VCaP (cell line): ENCODE data around the gene NRGN.
"Not testable (repeated sequence)": the region's sequence is repeated elsewhere in the genome, so short reads cannot be mapped to it uniquely, and the experiment has no call there.

ENCODE experiments used
- H3K27ac ChIP-seq: fragments of 450-650 bp; 2 replicates; pipeline ENCODE4 v1.5.1; 2017
- TF ChIP-seq, protein P1 (sequence below): fragments of 450-650 bp; conservative IDR thresholded peaks from 2 replicates; pipeline ENCODE4 v1.5.1; 2017; ENCODE audit warnings: mild to moderate bottlenecking, moderate library complexity

Gene NRGN

GRCh38 chr11:124763156-124763947, 23.6 kb downstream of the NRGN start:
- H3K27ac ChIP-seq = peak overlapping the region; percentile 81
- TF ChIP-seq, protein P1, sequence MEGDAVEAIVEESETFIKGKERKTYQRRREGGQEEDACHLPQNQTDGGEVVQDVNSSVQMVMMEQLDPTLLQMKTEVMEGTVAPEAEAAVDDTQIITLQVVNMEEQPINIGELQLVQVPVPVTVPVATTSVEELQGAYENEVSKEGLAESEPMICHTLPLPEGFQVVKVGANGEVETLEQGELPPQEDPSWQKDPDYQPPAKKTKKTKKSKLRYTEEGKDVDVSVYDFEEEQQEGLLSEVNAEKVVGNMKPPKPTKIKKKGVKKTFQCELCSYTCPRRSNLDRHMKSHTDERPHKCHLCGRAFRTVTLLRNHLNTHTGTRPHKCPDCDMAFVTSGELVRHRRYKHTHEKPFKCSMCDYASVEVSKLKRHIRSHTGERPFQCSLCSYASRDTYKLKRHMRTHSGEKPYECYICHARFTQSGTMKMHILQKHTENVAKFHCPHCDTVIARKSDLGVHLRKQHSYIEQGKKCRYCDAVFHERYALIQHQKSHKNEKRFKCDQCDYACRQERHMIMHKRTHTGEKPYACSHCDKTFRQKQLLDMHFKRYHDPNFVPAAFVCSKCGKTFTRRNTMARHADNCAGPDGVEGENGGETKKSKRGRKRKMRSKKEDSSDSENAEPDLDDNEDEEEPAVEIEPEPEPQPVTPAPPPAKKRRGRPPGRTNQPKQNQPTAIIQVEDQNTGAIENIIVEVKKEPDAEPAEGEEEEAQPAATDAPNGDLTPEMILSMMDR = peak; percentile 94

- TF ChIP-seq, protein P1 = no peak
- no peak overlapping the region for H3K27ac ChIP-seq
These were observed 26.4 kb downstream of the NRGN start for GRCh38 chr11:124766156-124766555.

GRCh38 chr11:124768914-124769313, 29.2 kb downstream of the NRGN start:
- no peak overlapping the region for H3K27ac ChIP-seq
- TF ChIP-seq, protein P1 = no peak

DNA sequence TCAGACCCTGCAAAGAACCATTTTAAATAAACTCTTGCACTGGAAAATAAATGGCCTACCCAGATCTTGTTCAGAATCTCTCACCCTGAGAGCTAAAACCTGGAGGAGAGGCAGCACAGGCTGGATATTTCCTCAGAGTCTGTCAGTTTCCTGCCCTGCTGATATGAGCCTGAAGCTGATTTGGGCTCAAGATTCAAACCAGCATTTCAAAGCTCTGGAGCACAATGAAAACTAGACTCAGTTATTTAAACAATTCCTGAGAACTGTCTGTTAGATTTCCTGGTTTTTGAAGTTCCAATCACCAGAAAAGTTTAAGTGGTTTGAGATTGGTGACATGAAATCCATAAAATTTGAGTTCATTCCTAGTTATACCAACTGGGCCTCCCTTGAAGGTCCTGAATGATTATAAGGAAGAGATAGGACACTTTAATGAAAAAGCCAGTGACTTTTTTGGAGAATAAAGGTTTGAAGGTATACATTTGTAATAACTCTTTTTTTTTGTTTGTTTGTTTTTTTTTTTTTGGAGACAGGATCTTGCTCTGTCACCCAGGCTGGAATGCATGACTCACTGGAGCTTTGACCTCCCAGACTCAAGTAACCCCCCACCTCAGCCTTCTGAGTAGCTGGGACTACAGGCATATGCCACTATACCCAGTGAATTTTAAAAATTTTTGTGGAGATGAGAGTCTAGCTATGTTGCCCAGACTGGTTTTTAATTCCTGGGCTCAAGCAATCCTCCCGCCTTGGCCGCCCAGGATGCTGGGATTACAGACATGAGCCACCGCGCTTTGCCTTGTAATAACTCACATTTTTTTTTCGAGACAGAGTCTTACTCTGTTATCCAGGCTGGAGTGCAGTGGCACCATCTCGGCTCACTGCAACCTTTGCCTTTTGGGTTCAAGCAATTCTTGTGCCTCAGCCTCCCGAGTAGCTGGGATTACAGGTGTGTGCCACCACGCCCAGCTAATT, 30.3 kb downstream of the NRGN start:
- no peak overlapping the region for H3K27ac ChIP-seq
- TF ChIP-seq, protein P1 = no peak

DNA sequence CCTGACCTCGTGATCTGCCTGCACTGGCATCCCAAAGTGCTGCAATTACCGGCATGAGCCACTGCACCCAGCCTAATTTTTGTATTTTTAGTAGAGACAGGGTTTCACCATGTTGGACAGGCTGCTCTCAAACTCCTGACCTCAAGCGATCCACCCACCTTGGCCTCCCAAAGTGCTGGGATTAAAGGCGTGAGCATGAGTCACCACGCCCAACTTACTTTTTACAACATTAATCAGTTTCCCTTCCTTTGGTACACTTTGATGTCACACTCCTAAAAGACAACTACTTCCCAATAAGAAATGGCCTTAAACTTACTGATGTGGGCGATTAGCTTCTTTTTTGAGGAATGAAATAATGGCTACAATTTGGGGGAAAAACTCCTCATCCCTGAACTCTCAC, 31.2 kb downstream of the NRGN start:
- not testable (repeated sequence) for H3K27ac ChIP-seq

DNA sequence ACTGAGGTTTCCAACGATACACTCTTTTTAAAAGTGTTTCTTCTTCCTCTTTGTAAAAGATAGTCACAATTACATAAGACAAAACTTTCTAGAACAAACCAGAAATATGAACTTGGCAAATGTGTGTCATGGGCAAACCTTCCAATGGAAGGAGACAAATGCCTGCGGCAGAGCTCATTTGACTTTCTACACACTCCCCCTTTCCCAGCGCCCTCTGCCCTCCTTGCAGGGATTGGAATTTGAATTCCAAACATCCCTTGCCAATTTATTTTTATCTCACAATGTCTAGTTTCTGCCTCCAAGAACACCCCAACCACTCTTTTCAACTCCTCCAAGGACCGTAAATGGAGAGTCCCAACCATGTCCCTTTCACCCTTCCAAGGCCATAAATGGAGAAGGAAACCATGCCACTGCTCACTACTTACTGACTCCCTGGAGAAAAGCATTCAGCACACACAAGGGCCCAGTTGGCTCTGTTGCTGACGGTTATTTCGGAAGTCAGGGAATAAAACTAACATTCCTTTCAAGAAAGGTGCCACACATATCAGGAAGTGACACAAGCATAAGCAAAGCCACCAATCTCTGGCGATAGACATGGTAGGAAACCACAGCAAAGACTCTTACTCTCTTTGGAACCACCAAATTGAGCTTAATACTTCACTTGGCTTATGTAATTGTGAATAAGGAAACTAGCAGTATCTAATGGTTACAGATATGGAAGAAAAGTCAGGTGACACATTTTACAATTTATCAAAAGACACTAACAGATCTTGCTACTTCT, 37.3 kb downstream of the NRGN start:
- H3K27ac ChIP-seq = no peak overlapping the region
- TF ChIP-seq, protein P1 = no peak

DNA sequence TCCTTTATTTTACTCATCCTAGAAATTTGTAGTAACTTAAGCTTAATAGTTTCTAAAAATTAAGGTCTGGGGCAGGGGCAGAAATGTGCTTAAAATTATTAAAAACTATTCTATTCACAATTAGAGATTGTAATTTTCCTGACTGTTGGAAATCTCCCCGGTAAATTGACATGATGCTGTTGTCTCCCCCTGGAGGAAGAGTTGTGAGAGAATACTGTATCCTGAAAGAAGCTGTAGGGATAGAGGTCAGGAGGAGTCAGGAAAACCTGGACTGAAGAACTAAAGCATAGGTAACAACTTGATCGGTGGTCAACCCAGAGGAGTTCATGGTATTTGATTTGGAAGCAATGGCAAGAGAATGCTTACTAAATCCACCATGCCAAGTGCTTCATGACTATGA, 38.5 kb downstream of the NRGN start:
- H3K27ac ChIP-seq = no peak overlapping the region
- TF ChIP-seq, protein P1 = peak; percentile 46
